ENCODE results near the gene PCBP3. TPM values are rescaled to one million over a fixed set of nuclear protein-coding genes. Genes with fewer than 3 reads are reported as not detected.

PCBP3 gene
- total RNA-seq, 1 experiment from 2014 or later: 10.9 TPM

DNA sequence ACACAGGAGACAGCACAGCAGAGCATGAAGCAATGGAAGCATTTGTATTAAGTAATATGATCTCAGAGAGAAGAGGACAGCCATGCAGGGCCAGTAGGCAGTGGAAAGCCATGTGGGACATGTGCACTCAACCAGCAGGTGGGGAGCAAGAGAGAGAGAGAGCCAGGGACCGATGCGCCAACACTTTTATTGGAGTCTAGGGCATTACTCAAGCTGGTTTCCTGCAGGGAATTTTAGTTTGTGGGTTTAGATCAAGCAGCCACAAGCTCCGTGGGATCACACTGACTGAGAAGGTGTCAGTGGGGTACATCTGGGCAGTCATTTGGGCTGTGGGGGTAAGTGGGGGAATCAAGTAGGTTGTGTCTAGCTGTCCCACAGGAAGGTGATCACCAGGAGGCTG is 137.1 kb downstream of the PCBP3 start:
- Histone ChIP-seq H2BK120ac (ENCODE audit: low read depth, low read length, poor library complexity, severe bottlenecking) (no peak overlapping the region), H3T11ph (ENCODE audit: low read length) (no peak overlapping the region), H4K20me1 (ENCODE audit: control insufficient read depth, insufficient read depth, insufficient read length) (no peaks in the 10 kb centered on the region), H3K4ac (ENCODE audit: low read depth, low read length) (no peak overlapping the region), H2BK15ac (ENCODE audit: low read depth, low read length) (no peak overlapping the region), H3K56ac (ENCODE audit: insufficient read length, low read depth, low read length) (no peak overlapping the region), H3K27me3 (ENCODE audit: insufficient read depth, low read length) (no peaks in the 10 kb centered on the region; the same call in 1 of the 2 replicates), H3K4me2 (ENCODE audit: insufficient read depth, insufficient read length, low read length) (no peak overlapping the region), H2BK5ac (ENCODE audit: insufficient read length, low read length) (no peak overlapping the region), H3K18ac (ENCODE audit: insufficient read length, low read depth, low read length) (no peak overlapping the region), H3K14ac (ENCODE audit: insufficient read depth, low read length) (no peak overlapping the region), H2BK20ac (ENCODE audit: low read depth, low read length, poor library complexity, severe bottlenecking) (no peak overlapping the region), H3K23ac (ENCODE audit: insufficient read length, low read depth, low read length) (no peak overlapping the region), H3K79me2 (ENCODE audit: insufficient read depth, low read length) (no peaks in the 10 kb centered on the region), H2AK5ac (ENCODE audit: insufficient read length, low read length) (no peak overlapping the region), H3K79me1 (ENCODE audit: insufficient read depth, low read depth, low read length, poor library complexity, severe bottlenecking) (no peaks in the 10 kb centered on the region), H4K91ac (ENCODE audit: insufficient read length, low read depth, low read length) (no peak overlapping the region), H3K9me3 (ENCODE audit: control insufficient read depth, low read depth, low read length) (no peaks in the 10 kb centered on the region), H3K27ac (ENCODE audit: insufficient read length, low read depth, low read length) (no peak overlapping the region), H4K5ac (ENCODE audit: insufficient read length, low read depth, low read length) (no peak overlapping the region), H2BK12ac (ENCODE audit: insufficient read length, low read depth, low read length) (no peak overlapping the region), H2AFZ (ENCODE audit: low read length) (no peak overlapping the region), H3K4me1 (ENCODE audit: insufficient read depth, low read length) (no peaks in the 10 kb centered on the region), H4K8ac (replicated peaks; ENCODE audit: insufficient read length, low read depth, low read length) (no peak overlapping the region), H3K23me2 (ENCODE audit: insufficient read length, low read depth, low read length, poor library complexity, severe bottlenecking) (no peaks in the 10 kb centered on the region), H3K9ac (ENCODE audit: extremely low read depth, insufficient read length, low read length) (no peak overlapping the region)
- WGBS (ENCODE audit: extremely low coverage, insufficient read length, low lambda C conversion rate): no CpG with 5 or more reads among the region's 3 CpGs
- Mint-ChIP-seq H3K4me1 (no peaks in the 10 kb centered on the region), H3K27ac (no peak overlapping the region), H3K36me3 (ENCODE audit: insufficient read depth in 1 of 3, low read depth in 3 of 3) (no peaks in the 10 kb centered on the region; a peak in 1 of 7 replicates), H3K9me3 (peaks cover 7% of the 10 kb centered on the region in 2 experiments), H3K27me3 (ENCODE audit: low read depth) (no peaks in the 10 kb centered on the region; the same call in 1 of the 2 replicates), H3K4me3 (no peak overlapping the region)
- TF ChIP-seq, protein P1, sequence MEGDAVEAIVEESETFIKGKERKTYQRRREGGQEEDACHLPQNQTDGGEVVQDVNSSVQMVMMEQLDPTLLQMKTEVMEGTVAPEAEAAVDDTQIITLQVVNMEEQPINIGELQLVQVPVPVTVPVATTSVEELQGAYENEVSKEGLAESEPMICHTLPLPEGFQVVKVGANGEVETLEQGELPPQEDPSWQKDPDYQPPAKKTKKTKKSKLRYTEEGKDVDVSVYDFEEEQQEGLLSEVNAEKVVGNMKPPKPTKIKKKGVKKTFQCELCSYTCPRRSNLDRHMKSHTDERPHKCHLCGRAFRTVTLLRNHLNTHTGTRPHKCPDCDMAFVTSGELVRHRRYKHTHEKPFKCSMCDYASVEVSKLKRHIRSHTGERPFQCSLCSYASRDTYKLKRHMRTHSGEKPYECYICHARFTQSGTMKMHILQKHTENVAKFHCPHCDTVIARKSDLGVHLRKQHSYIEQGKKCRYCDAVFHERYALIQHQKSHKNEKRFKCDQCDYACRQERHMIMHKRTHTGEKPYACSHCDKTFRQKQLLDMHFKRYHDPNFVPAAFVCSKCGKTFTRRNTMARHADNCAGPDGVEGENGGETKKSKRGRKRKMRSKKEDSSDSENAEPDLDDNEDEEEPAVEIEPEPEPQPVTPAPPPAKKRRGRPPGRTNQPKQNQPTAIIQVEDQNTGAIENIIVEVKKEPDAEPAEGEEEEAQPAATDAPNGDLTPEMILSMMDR (conservative IDR thresholded peaks at IDR 0.05): no peak
- DNase-seq: no peak
